Subcutaneous preadipocyte (primary cell): Measurements from ENCODE around the gene TNNT1. TPM values are rescaled to one million over a fixed set of nuclear protein-coding genes. Genes with fewer than 3 reads are reported as not detected.

Experiments
- small RNA-seq: library from RNA; depleted of rRNA; stranded (forward); fragments of <200 nt; gene quantifications from one replicate; pipeline ENCODE3, GENCODE V24; 2012
- total RNA-seq: library from RNA; depleted of rRNA; stranded (reverse); fragments of >200 nt; gene quantifications from 2 replicates; pipeline ENCODE4 v1.2.3, GENCODE V29; 2012

Gene TNNT1
- total RNA-seq: 0.73 and 2.9 TPM in 2 replicates

GRCh38 chr19:55149078-55150003 is at the start of gene TNNT1:
Gene TNNT1 (minus strand): TSS chr19:55149206. CDS start chr19:55147157, 2,049 bp downstream.

GRCh38 chr19:55179606-55180484 is 30.8 kb upstream of the TNNT1 start, which contains the start of gene SYT5:
Gene SYT5 (minus strand): TSS chr19:55180289. CDS start chr19:55179041, 1,248 bp downstream.

GRCh38 chr19:55166530-55167268 is 17.7 kb upstream of the TNNT1 start, which contains the start of gene DNAAF3:
Gene DNAAF3 (minus strand): TSS chr19:55166613. CDS start chr19:55166413, 200 bp downstream.

GRCh38 chr19:55157064-55157908 is 8.3 kb upstream of the TNNT1 start, which contains the start of gene TNNI3:
Gene TNNI3 (minus strand): TSS chr19:55157732. CDS start chr19:55157589, 143 bp downstream.

GRCh38 chr19:55116859-55117662 is 31.9 kb downstream of the TNNT1 start, which contains the start of gene PPP1R12C:
Gene PPP1R12C (minus strand): TSS chr19:55117637. CDS start chr19:55117543, 94 bp downstream.

Small RNAs within 50 kb of the gene (small RNA-seq; reads per million reads assigned to genes)
- gene MIR7975 (not detected), gene RF01210 (not detected)

Other genes starting within 250 kb of the TNNT1 start
- gene NCR1, start 243.1 kb downstream of the TNNT1 start, total RNA-seq: not detected in 2 replicates
- not detected in 2 replicates for gene NLRP7, start 201.7 kb downstream of the TNNT1 start, total RNA-seq
- under 0.01 and 0.37 TPM in 2 replicates for gene NLRP2, start 182.8 kb downstream of the TNNT1 start, total RNA-seq
- gene GP6, start 110.9 kb downstream of the TNNT1 start, total RNA-seq: not detected in 2 replicates
- gene RDH13, start 86.1 kb downstream of the TNNT1 start, total RNA-seq: 11.0 and 14.3 TPM in 2 replicates
- 0.98 TPM in 1 of 2 replicates, not detected in the other for gene EPS8L1, start 73.3 kb downstream of the TNNT1 start, total RNA-seq
- gene PPP1R12C, start 31.6 kb downstream of the TNNT1 start, total RNA-seq: 39.3 and 55.1 TPM in 2 replicates
- 0.37 TPM in 1 of 2 replicates, not detected in the other for gene TNNI3, start 8.5 kb upstream of the TNNT1 start, total RNA-seq
- 0.59 and 1.5 TPM in 2 replicates for gene DNAAF3, start 17.4 kb upstream of the TNNT1 start, total RNA-seq
- gene SYT5, start 31.1 kb upstream of the TNNT1 start, total RNA-seq: 0.39 and 1.1 TPM in 2 replicates
- gene PTPRH, start 60.3 kb upstream of the TNNT1 start, total RNA-seq: 5.3 and 11.4 TPM in 2 replicates
- gene TMEM86B, start 79.6 kb upstream of the TNNT1 start, total RNA-seq: 0.73 and 2.3 TPM in 2 replicates
- 32.3 and 44.8 TPM in 2 replicates for gene PPP6R1, start 109.8 kb upstream of the TNNT1 start, total RNA-seq
- gene HSPBP1, start 130.9 kb upstream of the TNNT1 start, total RNA-seq: 36.6 and 38.9 TPM in 2 replicates
- 0.59 and 1.8 TPM in 2 replicates for gene BRSK1, start 134.8 kb upstream of the TNNT1 start, total RNA-seq
- gene TMEM150B, start 176.1 kb upstream of the TNNT1 start, total RNA-seq: not detected in 2 replicates
- gene KMT5C, start 190.7 kb upstream of the TNNT1 start, total RNA-seq: 6.6 and 7.6 TPM in 2 replicates
- not detected in 2 replicates for gene COX6B2, start 205.5 kb upstream of the TNNT1 start, total RNA-seq
- not detected in 2 replicates for gene GARIN5B, start 214.1 kb upstream of the TNNT1 start, total RNA-seq
- gene IL11, start 221.3 kb upstream of the TNNT1 start, total RNA-seq: 0.37 and 1.6 TPM in 2 replicates
- gene TMEM190, start 227.6 kb upstream of the TNNT1 start, total RNA-seq: not detected in 2 replicates
- not detected in 2 replicates for gene TMEM238, start 235.1 kb upstream of the TNNT1 start, total RNA-seq
- 171 and 427 TPM in 2 replicates for gene RPL28, start 236.7 kb upstream of the TNNT1 start, total RNA-seq